Measurements from ENCODE around the gene CELSR3. TPM values are rescaled to one million over a fixed set of nuclear protein-coding genes. Genes with fewer than 3 reads are reported as not detected.

The CELSR3 gene
- total and polyA plus RNA-seq, 4 donors = 0.16 to 0.37 (median 0.26) TPM

DNA sequence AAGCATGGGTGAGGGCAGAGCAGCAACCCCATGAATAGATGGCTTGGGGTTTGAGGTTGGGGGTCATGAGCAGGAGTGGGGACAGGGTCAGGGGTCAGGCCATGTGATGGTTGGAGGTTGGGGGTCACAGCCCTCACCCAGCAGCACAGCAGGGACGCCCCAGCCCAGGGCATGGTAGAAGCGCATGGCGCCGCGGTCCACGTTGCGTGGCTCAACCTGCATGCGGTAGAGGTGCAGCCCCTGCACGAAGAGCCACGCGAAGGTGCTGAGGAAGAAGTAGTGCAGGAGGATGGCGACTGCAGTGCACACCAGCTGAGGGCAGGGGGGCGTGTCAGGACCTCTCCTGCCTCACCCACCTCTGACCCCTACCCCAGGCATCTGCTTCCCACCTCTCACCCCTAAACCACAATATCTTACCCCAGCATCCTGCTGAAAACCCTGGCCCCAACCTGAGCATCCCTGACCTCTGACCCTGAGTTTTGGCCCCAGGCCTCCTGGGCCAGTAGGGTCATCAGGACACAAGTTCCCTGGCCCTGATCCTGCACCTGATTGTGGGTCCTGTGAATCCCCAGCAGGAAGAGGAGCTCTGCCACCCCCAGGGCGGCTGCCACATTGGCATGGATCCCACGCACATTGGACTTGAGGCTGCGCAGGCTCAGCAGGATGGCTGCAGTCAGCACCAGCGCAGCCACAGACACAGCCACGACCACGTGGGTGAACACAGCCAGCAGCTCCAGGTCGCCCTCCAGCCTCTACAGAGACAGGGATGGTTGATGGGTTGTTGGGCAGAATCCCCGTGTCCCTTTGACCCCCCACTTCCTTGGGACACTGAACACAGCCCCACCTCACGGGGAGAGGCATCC is 17.6 kb downstream of the CELSR3 start:
- 94% methylated on average over 22 of the region's 22 CpGs for WGBS

DNA sequence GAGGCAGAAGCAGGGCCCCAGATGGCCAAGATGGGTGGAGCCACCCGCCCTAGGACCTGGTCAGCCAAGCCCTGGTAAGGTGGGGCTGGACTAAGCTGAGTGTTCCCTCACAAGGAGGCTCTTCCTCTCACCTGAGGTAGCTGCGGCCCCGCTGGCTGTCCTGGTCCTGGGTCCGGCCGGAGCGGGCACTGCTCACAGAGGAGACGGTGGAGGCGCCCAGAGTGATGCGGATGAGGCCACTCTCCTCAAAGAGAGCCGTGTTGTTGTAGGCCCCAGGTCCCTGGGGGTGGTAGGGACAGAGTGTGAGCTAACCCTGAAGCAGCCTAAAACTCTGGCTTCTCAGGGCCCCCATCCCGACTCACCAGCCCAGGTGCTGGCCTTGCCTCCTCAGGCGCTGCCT is 20.1 kb downstream of the CELSR3 start:
- H3K36me3 ChIP-seq (ENCODE audit: control insufficient read depth in 4 of 4, insufficient read depth in 3 of 4, low read depth in 1 of 4, low read length in 3 of 4) = no peaks in the 10 kb centered on the region
- no peak overlapping the region for H3K9ac ChIP-seq (ENCODE audit: low read depth in 1 of 2, low read length in 2 of 2)
- no peak for DNase-seq (ENCODE audit: low spot score)
- WGBS = 95% methylated on average over 12 of the region's 12 CpGs
- no peak overlapping the region for H3K27ac ChIP-seq (ENCODE audit: low read depth in 1 of 2, low read length in 2 of 2)
- H3K27me3 ChIP-seq (ENCODE audit: control insufficient read depth in 4 of 4, insufficient read depth in 4 of 4, low read length in 3 of 4) = no peaks in the 10 kb centered on the region
- no peak overlapping the region for H3K4me3 ChIP-seq (ENCODE audit: low read depth in 1 of 3, low read length in 3 of 3)
- TF ChIP-seq EGR1 (IDR thresholded peaks at IDR 0.05; ENCODE audit: low read depth in 2 of 2) = no peak
- no peak for TF ChIP-seq GABPA (IDR thresholded peaks at IDR 0.05 in 1 of 2, conservative IDR thresholded peaks at IDR 0.05 in 1 of 2)
- H3K4me1 ChIP-seq (ENCODE audit: control insufficient read depth in 4 of 4, insufficient read depth in 4 of 4, low read length in 3 of 4) = no peaks in the 10 kb centered on the region
- H3K9me3 ChIP-seq (ENCODE audit: control insufficient read depth in 4 of 4, low read length in 3 of 4) = no peaks in the 10 kb centered on the region

More for the DNA sequence above, 17.6 kb downstream of the CELSR3 start:
- H3K27me3 ChIP-seq (ENCODE audit: control insufficient read depth in 4 of 4, insufficient read depth in 4 of 4, low read length in 3 of 4) = no peaks in the 10 kb centered on the region
- H3K4me3 ChIP-seq (ENCODE audit: low read depth in 1 of 3, low read length in 3 of 3) = no peak overlapping the region
- no peaks in the 10 kb centered on the region for H3K36me3 ChIP-seq (ENCODE audit: control insufficient read depth in 4 of 4, insufficient read depth in 3 of 4, low read depth in 1 of 4, low read length in 3 of 4)
- H3K27ac ChIP-seq (ENCODE audit: low read depth in 1 of 2, low read length in 2 of 2) = no peak overlapping the region
- no peak for DNase-seq (ENCODE audit: low spot score)
- H3K4me1 ChIP-seq (ENCODE audit: control insufficient read depth in 4 of 4, insufficient read depth in 4 of 4, low read length in 3 of 4) = no peaks in the 10 kb centered on the region
- no peaks in the 10 kb centered on the region for H3K9me3 ChIP-seq (ENCODE audit: control insufficient read depth in 4 of 4, low read length in 3 of 4)
- TF ChIP-seq GABPA (IDR thresholded peaks at IDR 0.05 in 1 of 2, conservative IDR thresholded peaks at IDR 0.05 in 1 of 2) (no peak), FOXA2 (IDR thresholded peaks at IDR 0.05) (no peak), MAX (IDR thresholded peaks at IDR 0.05) (no peak), CTCF (IDR thresholded peaks at IDR 0.05; ENCODE audit: low read depth, low read length, missing input control) (no peak), HNF4A (conservative IDR thresholded peaks at IDR 0.05) (no peak), YY1 (IDR thresholded peaks at IDR 0.05) (no peak), TAF1 (conservative IDR thresholded peaks at IDR 0.05) (no peak), JUND (IDR thresholded peaks at IDR 0.05) (no peak), SP1 (IDR thresholded peaks at IDR 0.05) (no peak), EGR1 (IDR thresholded peaks at IDR 0.05; ENCODE audit: low read depth in 2 of 2) (no peak), RAD21 (IDR thresholded peaks at IDR 0.05) (no peak), HNF4G (IDR thresholded peaks at IDR 0.05) (no peak)
- TF ChIP-seq, protein P1, sequence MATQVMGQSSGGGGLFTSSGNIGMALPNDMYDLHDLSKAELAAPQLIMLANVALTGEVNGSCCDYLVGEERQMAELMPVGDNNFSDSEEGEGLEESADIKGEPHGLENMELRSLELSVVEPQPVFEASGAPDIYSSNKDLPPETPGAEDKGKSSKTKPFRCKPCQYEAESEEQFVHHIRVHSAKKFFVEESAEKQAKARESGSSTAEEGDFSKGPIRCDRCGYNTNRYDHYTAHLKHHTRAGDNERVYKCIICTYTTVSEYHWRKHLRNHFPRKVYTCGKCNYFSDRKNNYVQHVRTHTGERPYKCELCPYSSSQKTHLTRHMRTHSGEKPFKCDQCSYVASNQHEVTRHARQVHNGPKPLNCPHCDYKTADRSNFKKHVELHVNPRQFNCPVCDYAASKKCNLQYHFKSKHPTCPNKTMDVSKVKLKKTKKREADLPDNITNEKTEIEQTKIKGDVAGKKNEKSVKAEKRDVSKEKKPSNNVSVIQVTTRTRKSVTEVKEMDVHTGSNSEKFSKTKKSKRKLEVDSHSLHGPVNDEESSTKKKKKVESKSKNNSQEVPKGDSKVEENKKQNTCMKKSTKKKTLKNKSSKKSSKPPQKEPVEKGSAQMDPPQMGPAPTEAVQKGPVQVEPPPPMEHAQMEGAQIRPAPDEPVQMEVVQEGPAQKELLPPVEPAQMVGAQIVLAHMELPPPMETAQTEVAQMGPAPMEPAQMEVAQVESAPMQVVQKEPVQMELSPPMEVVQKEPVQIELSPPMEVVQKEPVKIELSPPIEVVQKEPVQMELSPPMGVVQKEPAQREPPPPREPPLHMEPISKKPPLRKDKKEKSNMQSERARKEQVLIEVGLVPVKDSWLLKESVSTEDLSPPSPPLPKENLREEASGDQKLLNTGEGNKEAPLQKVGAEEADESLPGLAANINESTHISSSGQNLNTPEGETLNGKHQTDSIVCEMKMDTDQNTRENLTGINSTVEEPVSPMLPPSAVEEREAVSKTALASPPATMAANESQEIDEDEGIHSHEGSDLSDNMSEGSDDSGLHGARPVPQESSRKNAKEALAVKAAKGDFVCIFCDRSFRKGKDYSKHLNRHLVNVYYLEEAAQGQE (IDR thresholded peaks at IDR 0.05) = no peak
- no peak overlapping the region for H3K9ac ChIP-seq (ENCODE audit: low read depth in 1 of 2, low read length in 2 of 2)
